ENCODE data around the gene ATP11A.

The ATP11A gene

DNA sequence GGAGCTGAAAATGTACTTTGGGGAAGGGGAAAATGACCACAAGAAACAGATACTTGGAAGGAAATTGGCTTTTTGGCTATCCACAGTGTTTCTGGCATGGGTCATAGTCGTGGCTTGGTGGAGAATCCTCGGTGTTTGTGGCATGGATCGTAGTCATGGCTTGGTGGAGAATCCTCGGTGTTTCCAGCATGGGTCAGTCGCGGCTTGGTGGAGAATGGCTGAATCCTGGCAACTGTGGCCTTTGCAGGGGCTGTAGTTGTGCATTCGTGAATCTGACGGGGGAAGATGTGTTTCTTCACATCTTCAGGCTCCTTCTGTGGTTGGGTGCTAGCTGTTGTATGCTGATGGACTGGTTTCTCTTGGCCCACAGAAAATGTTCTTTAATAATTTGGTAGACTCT, 217.4 kb downstream of the ATP11A start:
- Histone ChIP-seq H3K9me3 (ENCODE audit: insufficient read depth, low read length) (peaks cover 23% of the 10 kb centered on the region), H3K4me3 (ENCODE audit: insufficient read length, low read depth) (no peak overlapping the region), H3K36me3 (ENCODE audit: insufficient read depth, insufficient read length, low read length) (no peaks in the 10 kb centered on the region), H3K27me3 (ENCODE audit: insufficient read depth, insufficient read length) (no peaks in the 10 kb centered on the region), H3K4me1 (ENCODE audit: insufficient read depth, insufficient read length) (peaks cover 7% of the 10 kb centered on the region), H3K9ac (ENCODE audit: insufficient read length, low read depth) (no peak overlapping the region)
- TF ChIP-seq SUZ12 (IDR thresholded peaks at IDR 0.05; ENCODE audit: extremely low read depth, insufficient read depth, insufficient read length) (no peak), ZNF274 (IDR thresholded peaks at IDR 0.05; ENCODE audit: low read depth, low read length) (no peak), YY1 (IDR thresholded peaks at IDR 0.05; ENCODE audit: insufficient read depth, insufficient read length) (no peak)
- DNase-seq (ENCODE audit: low read depth, low spot score) = no peak

GRCh38 chr13:112907871-112908331, 218.1 kb downstream of the ATP11A start:
- Histone ChIP-seq H3K36me3 (ENCODE audit: insufficient read depth, insufficient read length, low read length) (no peaks in the 10 kb centered on the region), H3K9ac (ENCODE audit: insufficient read length, low read depth) (no peak overlapping the region), H3K4me3 (ENCODE audit: insufficient read length, low read depth) (no peak overlapping the region), H3K27me3 (ENCODE audit: insufficient read depth, insufficient read length) (no peaks in the 10 kb centered on the region), H3K9me3 (ENCODE audit: insufficient read depth, low read length) (peaks cover 23% of the 10 kb centered on the region), H3K4me1 (ENCODE audit: insufficient read depth, insufficient read length) (peaks cover 7% of the 10 kb centered on the region)
- no peak for DNase-seq (ENCODE audit: low read depth, low spot score)
- TF ChIP-seq ZNF274 (IDR thresholded peaks at IDR 0.05; ENCODE audit: low read depth, low read length) = no peak
- TF ChIP-seq YY1 (IDR thresholded peaks at IDR 0.05; ENCODE audit: insufficient read depth, insufficient read length) = no peak
- TF ChIP-seq SUZ12 (IDR thresholded peaks at IDR 0.05; ENCODE audit: extremely low read depth, insufficient read depth, insufficient read length) = no peak

DNA sequence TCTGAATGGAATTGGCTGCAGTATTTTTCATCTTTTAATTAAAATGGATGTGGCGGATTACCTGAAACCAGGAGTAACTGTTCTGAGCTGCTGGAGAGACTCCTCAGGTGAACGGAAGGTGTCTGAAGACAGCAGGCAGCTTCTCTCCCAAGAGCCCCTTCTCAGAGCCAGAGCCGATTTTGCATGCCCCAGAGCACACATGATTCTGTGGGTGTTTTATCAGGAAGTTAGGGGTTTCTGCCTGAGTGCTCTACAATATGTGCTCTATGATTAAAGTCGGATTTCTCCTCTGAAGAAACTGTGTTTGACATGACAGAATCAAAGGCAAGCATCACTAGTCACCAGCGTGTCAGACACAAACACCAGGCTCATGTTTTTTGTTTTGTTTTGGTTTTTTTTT, 218.5 kb downstream of the ATP11A start:
- H3K27me3 ChIP-seq (ENCODE audit: insufficient read depth, insufficient read length) = no peaks in the 10 kb centered on the region
- TF ChIP-seq YY1 (IDR thresholded peaks at IDR 0.05; ENCODE audit: insufficient read depth, insufficient read length) = no peak
- no peak for TF ChIP-seq ZNF274 (IDR thresholded peaks at IDR 0.05; ENCODE audit: low read depth, low read length)
- TF ChIP-seq SUZ12 (IDR thresholded peaks at IDR 0.05; ENCODE audit: extremely low read depth, insufficient read depth, insufficient read length) = no peak
- H3K4me1 ChIP-seq (ENCODE audit: insufficient read depth, insufficient read length) = peaks cover 5% of the 10 kb centered on the region

DNA sequence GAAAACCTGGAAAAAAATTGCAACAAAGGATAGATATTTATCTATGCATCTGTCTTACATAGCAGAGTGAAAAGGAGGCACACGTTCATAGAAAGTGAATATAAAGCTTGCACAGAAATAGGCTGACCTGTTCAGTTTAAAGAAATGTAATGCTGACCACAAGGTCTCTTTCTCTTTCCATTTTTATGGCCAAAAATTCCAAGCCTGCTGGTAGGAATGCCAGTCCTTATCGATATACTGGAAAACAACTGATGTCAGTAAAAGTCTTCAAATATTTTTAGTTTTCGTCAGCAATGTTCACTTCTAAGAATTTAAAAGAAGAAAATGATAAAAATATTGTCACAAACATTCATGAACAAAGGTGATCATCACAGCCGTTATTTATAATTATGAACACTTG, 220.2 kb downstream of the ATP11A start:
- Histone ChIP-seq H3K27me3 (ENCODE audit: insufficient read depth, insufficient read length) (no peaks in the 10 kb centered on the region), H3K9ac (ENCODE audit: insufficient read length, low read depth) (no peak overlapping the region), H3K36me3 (ENCODE audit: insufficient read depth, insufficient read length, low read length) (no peaks in the 10 kb centered on the region), H3K9me3 (ENCODE audit: insufficient read depth, low read length) (peaks cover 8% of the 10 kb centered on the region), H3K4me3 (ENCODE audit: insufficient read length, low read depth) (no peak overlapping the region), H3K4me1 (ENCODE audit: insufficient read depth, insufficient read length) (peaks cover 5% of the 10 kb centered on the region)
- DNase-seq (ENCODE audit: low read depth, low spot score) = no peak
- TF ChIP-seq ZNF274 (IDR thresholded peaks at IDR 0.05; ENCODE audit: low read depth, low read length) (no peak), YY1 (IDR thresholded peaks at IDR 0.05; ENCODE audit: insufficient read depth, insufficient read length) (no peak), SUZ12 (IDR thresholded peaks at IDR 0.05; ENCODE audit: extremely low read depth, insufficient read depth, insufficient read length) (no peak)

More for the DNA sequence above, 218.5 kb downstream of the ATP11A start:
- DNase-seq (ENCODE audit: low read depth, low spot score) = no peak
- no peak overlapping the region for H3K4me3 ChIP-seq (ENCODE audit: insufficient read length, low read depth)
- H3K36me3 ChIP-seq (ENCODE audit: insufficient read depth, insufficient read length, low read length) = no peaks in the 10 kb centered on the region
- peaks cover 23% of the 10 kb centered on the region for H3K9me3 ChIP-seq (ENCODE audit: insufficient read depth, low read length)
- H3K9ac ChIP-seq (ENCODE audit: insufficient read length, low read depth) = no peak overlapping the region

- Histone ChIP-seq H3K4me1 (ENCODE audit: insufficient read depth, insufficient read length) (peaks cover 5% of the 10 kb centered on the region), H3K9me3 (ENCODE audit: insufficient read depth, low read length) (peaks cover under 1% of the 10 kb centered on the region; the same call in 1 of the 2 replicates), H3K27me3 (ENCODE audit: insufficient read depth, insufficient read length) (no peaks in the 10 kb centered on the region), H3K36me3 (ENCODE audit: insufficient read depth, insufficient read length, low read length) (no peaks in the 10 kb centered on the region), H3K4me3 (ENCODE audit: insufficient read length, low read depth) (no peak overlapping the region), H3K9ac (ENCODE audit: insufficient read length, low read depth) (no peak overlapping the region)
- TF ChIP-seq ZNF274 (IDR thresholded peaks at IDR 0.05; ENCODE audit: low read depth, low read length) (no peak), SUZ12 (IDR thresholded peaks at IDR 0.05; ENCODE audit: extremely low read depth, insufficient read depth, insufficient read length) (no peak), YY1 (IDR thresholded peaks at IDR 0.05; ENCODE audit: insufficient read depth, insufficient read length) (no peak)
- no peak for DNase-seq (ENCODE audit: low read depth, low spot score)
These were observed 220.9 kb downstream of the ATP11A start for GRCh38 chr13:112910616-112911280.

GRCh38 chr13:112911285-112911701, 221.5 kb downstream of the ATP11A start:
- Histone ChIP-seq H3K36me3 (ENCODE audit: insufficient read depth, insufficient read length, low read length) (no peaks in the 10 kb centered on the region), H3K9me3 (ENCODE audit: insufficient read depth, low read length) (no peaks in the 10 kb centered on the region), H3K9ac (ENCODE audit: insufficient read length, low read depth) (no peak overlapping the region), H3K4me1 (ENCODE audit: insufficient read depth, insufficient read length) (peaks cover 4% of the 10 kb centered on the region), H3K4me3 (ENCODE audit: insufficient read length, low read depth) (no peak overlapping the region), H3K27me3 (ENCODE audit: insufficient read depth, insufficient read length) (no peaks in the 10 kb centered on the region)
- no peak for DNase-seq (ENCODE audit: low read depth, low spot score)
- TF ChIP-seq ZNF274 (IDR thresholded peaks at IDR 0.05; ENCODE audit: low read depth, low read length) (no peak), SUZ12 (IDR thresholded peaks at IDR 0.05; ENCODE audit: extremely low read depth, insufficient read depth, insufficient read length) (no peak), YY1 (IDR thresholded peaks at IDR 0.05; ENCODE audit: insufficient read depth, insufficient read length) (no peak)

DNA sequence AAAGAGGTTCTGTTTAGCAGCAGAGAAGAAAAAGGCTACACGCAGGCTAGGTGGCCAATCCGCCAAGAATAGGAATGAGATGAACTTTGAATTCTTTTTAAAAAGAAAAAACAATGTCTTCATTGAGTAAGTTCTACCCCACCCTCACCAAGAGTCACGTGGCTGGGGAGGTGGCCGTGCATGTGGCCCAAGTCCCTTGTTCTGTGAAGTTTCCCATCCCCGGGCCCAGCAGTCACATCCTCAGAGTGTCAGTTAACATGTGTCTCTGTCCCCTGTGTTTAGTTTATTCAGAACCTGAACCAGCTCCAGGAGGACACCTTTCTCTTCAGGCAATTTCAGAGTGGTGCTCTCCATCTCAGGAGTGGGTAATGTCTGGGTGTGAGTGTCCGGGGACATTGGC, 222.0 kb downstream of the ATP11A start:
- TF ChIP-seq YY1 (IDR thresholded peaks at IDR 0.05; ENCODE audit: insufficient read depth, insufficient read length) (no peak), ZNF274 (IDR thresholded peaks at IDR 0.05; ENCODE audit: low read depth, low read length) (no peak), SUZ12 (IDR thresholded peaks at IDR 0.05; ENCODE audit: extremely low read depth, insufficient read depth, insufficient read length) (no peak)

More for the DNA sequence above, 222.0 kb downstream of the ATP11A start:
- H3K9me3 ChIP-seq (ENCODE audit: insufficient read depth, low read length) = no peaks in the 10 kb centered on the region
- H3K9ac ChIP-seq (ENCODE audit: insufficient read length, low read depth) = no peak overlapping the region
- H3K27me3 ChIP-seq (ENCODE audit: insufficient read depth, insufficient read length) = no peaks in the 10 kb centered on the region
- no peak overlapping the region for H3K4me3 ChIP-seq (ENCODE audit: insufficient read length, low read depth)
- no peaks in the 10 kb centered on the region for H3K36me3 ChIP-seq (ENCODE audit: insufficient read depth, insufficient read length, low read length)
- DNase-seq (ENCODE audit: low read depth, low spot score) = no peak
- no peaks in the 10 kb centered on the region for H3K4me1 ChIP-seq (ENCODE audit: insufficient read depth, insufficient read length)

Measured in NT2/D1 (cell line).